AML-193 (cell line): ENCODE measurements around the gene GRIK4.
"Not testable (repeated sequence)": the region's sequence is repeated elsewhere in the genome, so short reads cannot be mapped to it uniquely, and the experiment has no call there.

Experiments
- DNase-seq, 2 experiments: peaks; one replicate each; lab custom pipeline; 2025; lab: John Stamatoyannopoulos, UW

Gene GRIK4

GRCh38 chr11:120511116-120511819 is at the start of gene GRIK4:
TSS of gene GRIK4 (plus strand) at chr11:120511748. CDS start at chr11:120660319, 148,571 bp downstream.
- peak; percentile 10 to 13 for DNase-seq

- DNase-seq: no peak
These were observed 48.7 kb upstream of the GRIK4 start for GRCh38 chr11:120462825-120463224.

GRCh38 chr11:120465921-120466534 is 45.5 kb upstream of the GRIK4 start:
- no peak for DNase-seq

DNA sequence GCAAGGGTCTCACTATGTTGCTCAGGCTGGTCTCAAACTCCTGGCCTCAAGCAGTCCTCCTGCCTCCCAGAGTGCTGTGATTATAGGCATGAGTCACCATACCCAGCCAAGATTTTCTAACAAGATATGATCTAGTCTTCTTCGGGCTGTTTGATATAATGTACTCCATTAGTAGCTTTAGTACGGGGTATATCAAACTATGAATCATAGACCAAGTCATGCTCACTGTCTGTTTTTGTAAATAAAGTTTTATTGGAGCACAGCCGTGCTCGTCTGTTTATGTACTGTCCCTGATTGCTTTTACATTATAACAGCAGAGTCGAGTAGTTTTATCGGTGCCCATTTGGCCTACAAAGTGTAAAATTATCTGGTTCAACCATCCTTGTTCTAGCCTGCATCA is 43.9 kb upstream of the GRIK4 start:
- no peak for DNase-seq

GRCh38 chr11:120471131-120471530 is 40.4 kb upstream of the GRIK4 start:
- no peak for DNase-seq

- no peak for DNase-seq
These were observed 39.6 kb upstream of the GRIK4 start for GRCh38 chr11:120471994-120472393.

- DNase-seq: no peak
These were observed 38.0 kb upstream of the GRIK4 start for GRCh38 chr11:120473503-120473902.

DNA sequence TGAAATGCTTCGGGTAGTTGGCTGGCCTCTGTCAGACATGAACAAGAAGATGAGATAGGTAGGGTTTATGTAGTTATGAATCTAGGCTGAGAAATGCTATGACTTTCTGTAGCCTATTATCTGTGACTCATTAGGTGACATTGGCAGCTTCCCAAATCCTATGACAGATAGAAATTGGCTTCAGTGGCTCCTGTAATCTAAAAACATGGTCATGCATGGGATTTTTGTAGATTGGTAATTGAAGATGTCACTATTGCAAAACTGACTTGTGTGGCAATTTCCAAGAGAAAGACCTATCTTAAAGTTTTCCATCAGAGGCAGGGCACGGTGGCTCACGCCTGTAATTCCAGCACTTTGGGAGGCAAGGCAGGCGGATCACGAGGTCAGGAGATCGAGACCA is 29.4 kb upstream of the GRIK4 start:
- DNase-seq: no peak

DNA sequence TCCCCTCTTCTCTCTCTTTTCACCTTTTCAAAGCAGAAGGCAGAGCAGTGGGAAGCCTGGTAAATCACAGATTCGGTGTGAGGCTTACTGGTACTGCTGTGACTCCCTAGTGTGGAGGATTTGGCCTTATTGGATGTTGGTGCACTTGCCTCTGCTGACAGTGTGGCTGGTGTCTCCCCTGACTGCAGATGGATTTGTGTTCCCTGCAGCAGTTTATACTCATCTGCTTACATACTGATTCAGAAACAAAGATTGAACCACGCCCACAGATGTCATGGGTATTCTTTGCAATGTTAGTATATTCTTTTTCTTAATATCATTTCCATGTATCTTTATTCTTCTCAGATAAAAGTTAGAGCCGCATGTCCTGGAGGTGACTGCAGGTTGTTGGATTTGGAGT is 26.8 kb upstream of the GRIK4 start:
- no peak for DNase-seq

GRCh38 chr11:120486138-120486537 is 25.4 kb upstream of the GRIK4 start:
- DNase-seq: no peak

GRCh38 chr11:120489799-120490198 is 21.7 kb upstream of the GRIK4 start:
- no peak for DNase-seq

DNA sequence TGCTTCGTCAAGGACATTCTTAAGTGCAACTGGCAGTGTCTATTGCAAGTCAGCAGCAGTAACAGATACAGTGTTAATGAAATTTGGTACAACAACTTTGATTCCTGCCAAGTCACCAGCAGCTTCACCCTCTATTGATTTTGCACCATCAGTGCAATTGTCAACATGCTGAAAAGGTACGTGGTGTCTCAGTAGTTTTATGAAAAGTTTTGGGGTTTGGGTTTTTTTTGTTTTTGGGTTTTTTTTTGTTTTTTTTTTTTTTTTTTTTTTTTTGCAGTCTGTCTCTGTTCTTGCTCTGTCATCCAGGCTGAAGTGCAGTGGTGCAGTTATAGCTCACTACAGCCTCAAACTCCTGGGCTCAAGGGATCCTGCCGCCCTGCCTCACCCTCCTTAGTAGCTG is 19.1 kb upstream of the GRIK4 start:
- DNase-seq: no peak

DNA sequence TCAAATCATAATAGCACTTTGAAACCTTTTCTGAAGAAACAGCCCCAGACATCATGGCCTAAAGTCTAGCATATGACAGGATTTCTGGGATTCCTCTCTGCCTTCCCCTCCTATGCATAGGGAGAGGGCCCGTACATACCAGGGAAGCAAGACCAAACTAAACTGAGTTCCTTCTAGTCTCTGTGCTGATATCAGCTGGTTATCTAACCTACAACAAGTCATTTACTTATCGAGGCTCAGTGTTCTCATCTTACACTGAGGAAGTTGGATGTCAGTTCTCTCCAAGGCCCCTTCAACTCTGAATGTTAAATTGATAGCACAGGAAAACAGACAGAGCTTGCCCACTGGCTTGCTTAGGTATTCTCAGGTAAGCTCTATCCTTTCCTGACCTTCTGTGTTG is 17.0 kb upstream of the GRIK4 start:
- no peak for DNase-seq

GRCh38 chr11:120499088-120499487 is 12.5 kb upstream of the GRIK4 start:
- no peak for DNase-seq

GRCh38 chr11:120499859-120500258 is 11.7 kb upstream of the GRIK4 start:
- DNase-seq: no peak

GRCh38 chr11:120500414-120501071 is 11.0 kb upstream of the GRIK4 start:
- DNase-seq: no peak

- DNase-seq: no peak
These were observed 10.1 kb upstream of the GRIK4 start for GRCh38 chr11:120501440-120501839.

GRCh38 chr11:120501976-120502755 is 9.4 kb upstream of the GRIK4 start:
- no peak for DNase-seq

DNA sequence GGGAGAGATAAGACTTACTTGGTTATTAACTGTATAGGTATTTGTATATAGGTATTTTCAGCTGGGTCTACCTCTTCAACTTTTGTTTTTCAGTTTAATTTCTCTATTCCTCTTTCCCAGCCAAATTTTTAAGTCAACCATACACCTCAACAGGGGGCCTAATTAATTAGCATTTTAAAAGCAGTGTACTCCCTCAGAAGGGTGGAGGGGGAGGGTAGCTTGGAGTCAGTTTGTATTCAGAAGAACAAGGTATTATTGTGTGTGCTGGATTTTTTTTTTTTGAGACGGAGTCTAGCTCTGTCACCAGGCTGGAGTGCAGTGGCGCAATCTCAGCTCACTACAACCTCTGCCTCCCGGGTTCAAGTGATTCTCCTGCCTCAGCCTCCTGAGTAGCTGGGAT is 8.0 kb upstream of the GRIK4 start:
- DNase-seq: not testable (repeated sequence)

GRCh38 chr11:120505801-120506425 is 5.6 kb upstream of the GRIK4 start:
- no peak for DNase-seq

DNA sequence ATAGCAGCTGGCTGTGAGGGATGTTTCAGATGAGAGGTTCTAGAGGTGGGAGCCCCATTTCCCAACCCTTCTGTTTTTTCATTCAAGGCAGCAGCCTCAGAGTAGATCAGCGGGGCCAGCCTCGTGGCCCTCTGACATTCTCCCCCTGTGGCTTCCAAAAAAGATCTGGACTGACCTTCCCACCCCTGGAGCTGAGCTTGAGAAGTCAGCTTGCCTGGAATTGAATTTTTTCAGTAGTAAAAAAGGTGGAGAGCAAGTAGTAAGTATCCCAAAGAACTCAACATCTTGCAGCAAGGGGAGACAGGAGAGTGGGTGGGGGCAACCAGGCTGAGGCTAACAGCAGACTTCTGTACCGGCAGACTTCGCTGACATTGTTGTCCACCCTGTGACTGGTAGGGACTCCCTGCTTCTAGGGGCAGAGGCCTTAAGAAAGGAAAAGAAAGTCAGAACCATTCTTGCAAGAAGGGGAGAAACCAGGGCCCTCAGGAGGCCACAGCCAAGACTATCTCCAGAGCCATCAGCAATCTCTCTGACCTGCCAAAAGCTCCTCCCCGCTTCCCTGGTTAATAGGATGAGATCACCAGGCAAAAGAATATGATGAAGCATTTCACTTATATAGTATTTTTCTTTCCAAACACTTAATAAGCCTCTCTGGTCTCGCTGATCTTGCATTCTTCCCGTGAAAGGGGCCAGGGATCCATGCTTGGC is 2.0 kb upstream of the GRIK4 start:
- no peak for DNase-seq
